ENCODE data around the gene SYT1. TPM values are rescaled to one million over a fixed set of nuclear protein-coding genes. Genes with fewer than 3 reads are reported as not detected.
"Not testable (repeated sequence)": the region's sequence is repeated elsewhere in the genome, so short reads cannot be mapped to it uniquely, and the experiment has no call there.

The SYT1 gene
- total RNA-seq, 1 donor: not detected

GRCh38 chr12:79423560-79423959 is 559.0 kb downstream of the SYT1 start:
- no peak for DNase-seq (ENCODE audit: insufficient read length, low spot score, missing footprints)
- H3K27ac ChIP-seq (ENCODE audit: low read depth, low read length): peak overlapping the region; percentile 94
- no peak overlapping the region for H3K4me3 ChIP-seq (ENCODE audit: insufficient read depth, low read length)
- peaks cover 62% of the 10 kb centered on the region for H3K4me1 ChIP-seq (ENCODE audit: insufficient read depth, low read length)
- no peaks in the 10 kb centered on the region for H4K20me1 ChIP-seq (ENCODE audit: insufficient read depth, low read length)
- no peaks in the 10 kb centered on the region for H3K27me3 ChIP-seq (ENCODE audit: insufficient read depth, low read length)
- H3K9me3 ChIP-seq (ENCODE audit: low read depth, low read length): no peaks in the 10 kb centered on the region
- H3K36me3 ChIP-seq (ENCODE audit: insufficient read depth, low read length): no peaks in the 10 kb centered on the region
- no peak for TF ChIP-seq CTCF (IDR thresholded peaks at IDR 0.05; ENCODE audit: extremely low read depth, low read depth, low read length)
- H2AFZ ChIP-seq (ENCODE audit: low read length): no peak overlapping the region
- peak overlapping the region; percentile 14 for H3K4me2 ChIP-seq (ENCODE audit: insufficient read depth, low read length)
- H3K79me2 ChIP-seq (ENCODE audit: insufficient read depth, low read length): no peaks in the 10 kb centered on the region

GRCh38 chr12:79424109-79424721 is 559.6 kb downstream of the SYT1 start:
- Histone ChIP-seq H3K4me3 (ENCODE audit: insufficient read depth, low read length) (peak overlapping the region; percentile 17), H3K4me2 (ENCODE audit: insufficient read depth, low read length) (peak overlapping the region; percentile 71), H3K79me2 (ENCODE audit: insufficient read depth, low read length) (no peaks in the 10 kb centered on the region), H3K27me3 (ENCODE audit: insufficient read depth, low read length) (no peaks in the 10 kb centered on the region), H2AFZ (ENCODE audit: low read length) (no peak overlapping the region), H4K20me1 (ENCODE audit: insufficient read depth, low read length) (no peaks in the 10 kb centered on the region), H3K36me3 (ENCODE audit: insufficient read depth, low read length) (no peaks in the 10 kb centered on the region), H3K27ac (ENCODE audit: low read depth, low read length) (peak overlapping the region; percentile 94), H3K4me1 (ENCODE audit: insufficient read depth, low read length) (peaks cover 59% of the 10 kb centered on the region), H3K9me3 (ENCODE audit: low read depth, low read length) (no peaks in the 10 kb centered on the region)
- TF ChIP-seq CTCF (IDR thresholded peaks at IDR 0.05; ENCODE audit: extremely low read depth, low read depth, low read length): no peak
- peak; percentile 60 for DNase-seq (ENCODE audit: insufficient read length, low spot score, missing footprints)

GRCh38 chr12:79426121-79426520 is 561.5 kb downstream of the SYT1 start:
- no peaks in the 10 kb centered on the region for H3K27me3 ChIP-seq (ENCODE audit: insufficient read depth, low read length)
- TF ChIP-seq CTCF (IDR thresholded peaks at IDR 0.05; ENCODE audit: extremely low read depth, low read depth, low read length): no peak
- H3K9me3 ChIP-seq (ENCODE audit: low read depth, low read length): no peaks in the 10 kb centered on the region
- no peaks in the 10 kb centered on the region for H3K79me2 ChIP-seq (ENCODE audit: insufficient read depth, low read length)
- DNase-seq (ENCODE audit: insufficient read length, low spot score, missing footprints): no peak
- H3K4me1 ChIP-seq (ENCODE audit: insufficient read depth, low read length): peaks cover 41% of the 10 kb centered on the region
- no peaks in the 10 kb centered on the region for H3K36me3 ChIP-seq (ENCODE audit: insufficient read depth, low read length)
- peak overlapping the region; percentile 52 for H2AFZ ChIP-seq (ENCODE audit: low read length)
- no peak overlapping the region for H3K27ac ChIP-seq (ENCODE audit: low read depth, low read length)
- H3K4me2 ChIP-seq (ENCODE audit: insufficient read depth, low read length): no peak overlapping the region
- no peak overlapping the region for H3K4me3 ChIP-seq (ENCODE audit: insufficient read depth, low read length)
- H4K20me1 ChIP-seq (ENCODE audit: insufficient read depth, low read length): no peaks in the 10 kb centered on the region

- not testable (repeated sequence) for H4K20me1 ChIP-seq (ENCODE audit: insufficient read depth, low read length); H2AFZ ChIP-seq (ENCODE audit: low read length); DNase-seq (ENCODE audit: insufficient read length, low spot score, missing footprints); H3K36me3 ChIP-seq (ENCODE audit: insufficient read depth, low read length); H3K4me2 ChIP-seq (ENCODE audit: insufficient read depth, low read length); H3K27ac ChIP-seq (ENCODE audit: low read depth, low read length); H3K4me3 ChIP-seq (ENCODE audit: insufficient read depth, low read length); H3K27me3 ChIP-seq (ENCODE audit: insufficient read depth, low read length); H3K79me2 ChIP-seq (ENCODE audit: insufficient read depth, low read length); H3K9me3 ChIP-seq (ENCODE audit: low read depth, low read length)
- H3K4me1 ChIP-seq (ENCODE audit: insufficient read depth, low read length): peaks cover 35% of the 10 kb centered on the region
Measured at GRCh38 chr12:79426744-79427143, 562.2 kb downstream of the SYT1 start.

All from osteoblast (primary cell).